Anterior cingulate cortex (tissue), 58 donors: Measurements from ENCODE around the gene GATAD2A.
A peak's percentile ranks its signal among the peaks of the same experiment; 100 is the strongest.

ENCODE experiments used
- DNase-seq, 58 donors: peaks; one replicate each; lab custom pipeline; 2025; lab: John Stamatoyannopoulos, UW

GATAD2A gene

GRCh38 chr19:19500975-19501644 lies 95.6 kb downstream of the GATAD2A start:
- peak in 1 of 58 donors; percentile 20 for DNase-seq

GRCh38 chr19:19501798-19502197 lies 96.3 kb downstream of the GATAD2A start:
- no peak for DNase-seq

- DNase-seq: no peak
Observed at GRCh38 chr19:19502281-19502680, 96.8 kb downstream of the GATAD2A start.

GRCh38 chr19:19502808-19503602 lies 97.5 kb downstream of the GATAD2A start:
- DNase-seq: no peak

- DNase-seq: no peak
Observed at GRCh38 chr19:19504754-19505668, 99.5 kb downstream of the GATAD2A start.

GRCh38 chr19:19505669-19506326 lies 100.3 kb downstream of the GATAD2A start:
- peak in 1 of 58 donors; percentile 25 for DNase-seq

- DNase-seq: peak in 16 of 58 donors; percentile 4 to 48 (median 30)
Observed at GRCh38 chr19:19506592-19506991, 101.1 kb downstream of the GATAD2A start.

GRCh38 chr19:19507354-19507753 lies 101.9 kb downstream of the GATAD2A start:
- DNase-seq: no peak

GRCh38 chr19:19508217-19508616 lies 102.7 kb downstream of the GATAD2A start:
- DNase-seq: no peak

- DNase-seq: no peak
Observed at GRCh38 chr19:19510432-19510831, 105.0 kb downstream of the GATAD2A start.

- DNase-seq: no peak
Observed at GRCh38 chr19:19513682-19514081, 108.2 kb downstream of the GATAD2A start.

GRCh38 chr19:19514215-19514657 lies 108.8 kb downstream of the GATAD2A start:
- DNase-seq: peak in 20 of 58 donors; percentile 6 to 59 (median 20)

- DNase-seq: no peak
Observed at GRCh38 chr19:19514881-19515641, 109.6 kb downstream of the GATAD2A start, which contains the start of gene TSSK6. TSS of gene TSSK6 (minus strand) at chr19:19515548. CDS start at chr19:19515427, 121 bp downstream.

GRCh38 chr19:19515642-19516519 lies 110.4 kb downstream of the GATAD2A start, which contains the start of gene NDUFA13:
TSS of gene NDUFA13 (plus strand) at chr19:19516225. CDS start at chr19:19516239, 14 bp downstream.
- DNase-seq: peak in 57 of 58 donors; percentile 45 to 94 (median 84)

- DNase-seq: no peak
Observed at GRCh38 chr19:19517235-19517619, 111.8 kb downstream of the GATAD2A start.

GRCh38 chr19:19520989-19521388 lies 115.5 kb downstream of the GATAD2A start:
- DNase-seq: no peak

GRCh38 chr19:19523177-19523576 lies 117.7 kb downstream of the GATAD2A start:
- DNase-seq: no peak

GRCh38 chr19:19524053-19524452 lies 118.6 kb downstream of the GATAD2A start:
- no peak for DNase-seq
